Gastrocnemius medialis (tissue), 4 donors: ENCODE measurements around the gene MACROD2.

Source experiments
- POLR2A ChIP-seq, 2 donors: fragments of 450-650 bp; IDR thresholded peaks; one replicate each; pipeline ENCODE4 v1.6.1; 2017; ENCODE audit warnings: antibody characterized with exemption in 2 of 2, mild to moderate bottlenecking in 2 of 2, moderate library complexity in 2 of 2
- TF ChIP-seq, protein P1 (sequence below), 5 experiments: fragments of 450-650 bp in 3 of 5; fragments of 200-600 bp in 2 of 5; sonication (generic) in 2 of 5; IDR thresholded peaks in 4 of 5; conservative IDR thresholded peaks in 1 of 5; 1 replicate in 4 of 5; 2 replicates in 1 of 5; pipeline ENCODE4 v1.5.1; 2016 to 2019; ENCODE audit warnings: antibody characterized with exemption in 5 of 5, mild to moderate bottlenecking in 3 of 5, moderate library complexity in 3 of 5

DNA sequence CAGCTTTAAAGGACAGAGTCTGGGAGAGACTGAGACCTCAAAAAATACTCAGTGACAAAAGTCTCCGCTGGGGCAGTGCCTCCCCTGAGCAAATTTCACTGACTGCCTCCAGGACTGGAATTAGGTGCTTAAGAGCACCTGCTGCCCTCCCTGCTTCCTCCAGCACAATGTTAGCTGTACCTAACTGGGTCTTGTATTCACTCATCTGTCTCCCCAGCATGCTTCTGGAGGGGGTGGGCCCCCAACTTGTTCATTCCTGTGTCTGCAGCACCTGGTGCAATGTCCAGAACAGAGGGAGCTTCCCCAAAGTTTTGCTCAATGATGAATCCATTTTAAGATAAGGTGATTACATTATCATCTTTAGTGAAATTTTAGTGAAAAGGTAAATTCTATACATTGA lies 1927.2 kb downstream of the MACROD2 start:
- TF ChIP-seq, protein P1, sequence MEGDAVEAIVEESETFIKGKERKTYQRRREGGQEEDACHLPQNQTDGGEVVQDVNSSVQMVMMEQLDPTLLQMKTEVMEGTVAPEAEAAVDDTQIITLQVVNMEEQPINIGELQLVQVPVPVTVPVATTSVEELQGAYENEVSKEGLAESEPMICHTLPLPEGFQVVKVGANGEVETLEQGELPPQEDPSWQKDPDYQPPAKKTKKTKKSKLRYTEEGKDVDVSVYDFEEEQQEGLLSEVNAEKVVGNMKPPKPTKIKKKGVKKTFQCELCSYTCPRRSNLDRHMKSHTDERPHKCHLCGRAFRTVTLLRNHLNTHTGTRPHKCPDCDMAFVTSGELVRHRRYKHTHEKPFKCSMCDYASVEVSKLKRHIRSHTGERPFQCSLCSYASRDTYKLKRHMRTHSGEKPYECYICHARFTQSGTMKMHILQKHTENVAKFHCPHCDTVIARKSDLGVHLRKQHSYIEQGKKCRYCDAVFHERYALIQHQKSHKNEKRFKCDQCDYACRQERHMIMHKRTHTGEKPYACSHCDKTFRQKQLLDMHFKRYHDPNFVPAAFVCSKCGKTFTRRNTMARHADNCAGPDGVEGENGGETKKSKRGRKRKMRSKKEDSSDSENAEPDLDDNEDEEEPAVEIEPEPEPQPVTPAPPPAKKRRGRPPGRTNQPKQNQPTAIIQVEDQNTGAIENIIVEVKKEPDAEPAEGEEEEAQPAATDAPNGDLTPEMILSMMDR (IDR thresholded peaks at IDR 0.05 in 4 of 5, conservative IDR thresholded peaks at IDR 0.05 in 1 of 5), result no peak
- TF ChIP-seq POLR2A (IDR thresholded peaks at IDR 0.05), result no peak
